Suppressor macrophage treated with lipopolysaccharide for 1 hour (primary cell): ENCODE results near the gene SPTSSA.
"Not testable (repeated sequence)": the region's sequence is repeated elsewhere in the genome, so short reads cannot be mapped to it uniquely, and the experiment has no call there.

Experiments
- DNase-seq, 3 donors: peaks; one replicate each; pipeline ENCODE4 v3.0.0-alpha.2; 2020 to 2022

SPTSSA gene

GRCh38 chr14:34462132-34462893, at the start of gene SPTSSA:
Gene SPTSSA, minus strand, starts transcription at chr14:34462240. Its CDS starts 33 bp downstream, at chr14:34462207.
- DNase-seq = peak; percentile 96 to 99 (median 99)

GRCh38 chr14:34507884-34508283, 45.8 kb upstream of the SPTSSA start:
- no peak for DNase-seq

GRCh38 chr14:34507459-34507858, 45.4 kb upstream of the SPTSSA start:
- no peak for DNase-seq

- DNase-seq = not testable (repeated sequence)
Measured at GRCh38 chr14:34505124-34505491, 43.1 kb upstream of the SPTSSA start.

- DNase-seq = not testable (repeated sequence)
Measured at GRCh38 chr14:34504027-34504426, 42.0 kb upstream of the SPTSSA start.

- peak in 1 of 3 donors; percentile 3 for DNase-seq
Measured at GRCh38 chr14:34502545-34503225, 40.6 kb upstream of the SPTSSA start.

GRCh38 chr14:34502001-34502400, 40.0 kb upstream of the SPTSSA start:
- DNase-seq = no peak

- DNase-seq = no peak
Measured at GRCh38 chr14:34501004-34501580, 39.1 kb upstream of the SPTSSA start.

GRCh38 chr14:34498684-34499412, 36.8 kb upstream of the SPTSSA start:
- peak; percentile 32 to 41 (median 33) for DNase-seq

GRCh38 chr14:34496679-34497513, 34.9 kb upstream of the SPTSSA start:
- DNase-seq = peak; percentile 15 to 50 (median 41)

- DNase-seq = no peak
Measured at GRCh38 chr14:34496007-34496678, 34.1 kb upstream of the SPTSSA start.

GRCh38 chr14:34489324-34489723, 27.3 kb upstream of the SPTSSA start:
- no peak for DNase-seq

GRCh38 chr14:34488528-34488927, 26.5 kb upstream of the SPTSSA start:
- DNase-seq = no peak

- DNase-seq = no peak
Measured at GRCh38 chr14:34484726-34485125, 22.7 kb upstream of the SPTSSA start.

- no peak for DNase-seq
Measured at GRCh38 chr14:34482463-34482862, 20.4 kb upstream of the SPTSSA start.

GRCh38 chr14:34479694-34480093, 17.7 kb upstream of the SPTSSA start:
- DNase-seq = no peak

GRCh38 chr14:34478261-34478660, 16.2 kb upstream of the SPTSSA start:
- DNase-seq = no peak

GRCh38 chr14:34476036-34476435, 14.0 kb upstream of the SPTSSA start:
- not testable (repeated sequence) for DNase-seq

GRCh38 chr14:34475163-34475562, 13.1 kb upstream of the SPTSSA start:
- DNase-seq = no peak

GRCh38 chr14:34474187-34474679, 12.2 kb upstream of the SPTSSA start:
- no peak for DNase-seq

GRCh38 chr14:34472706-34473279, 10.8 kb upstream of the SPTSSA start:
- no peak for DNase-seq
